B cell (primary cell): ENCODE data around the gene RPL13A. TPM values are rescaled to one million over a fixed set of nuclear protein-coding genes. Genes with fewer than 3 reads are reported as not detected.
A peak's percentile ranks its signal among the peaks of the same experiment; 100 is the strongest.

ENCODE experiments used
- ATAC-seq: fragments of 200-7000 bp; cut with Tn5 transposase; one replicate; pipeline ENCODE4 v1.10.0; 2021; ENCODE audit warnings: low read depth, mild to moderate bottlenecking, moderate number of reproducible peaks, moderate library complexity
- CTCF ChIA-PET: fragments of 350-600 bp; sonication (Branson Sonifier 250); formaldehyde crosslinking; loops from one replicate; lab custom pipeline; 2021; ENCODE audit warnings: antibody characterized with exemption, inconsistent platforms; lab: Charles Lee
- POLR2A ChIA-PET: fragments of 350-600 bp; sonication (Branson Sonifier 250); formaldehyde crosslinking; loops from one replicate; lab custom pipeline; 2021; ENCODE audit warnings: antibody characterized with exemption; lab: Charles Lee
- DNase-seq: peaks from one replicate; pipeline ENCODE4 v3.0.0; 2013
- H2AFZ ChIP-seq: 2 replicates; pipeline ENCODE4 v1.6.1; 2012; ENCODE audit warnings: mild to moderate bottlenecking, low read depth, low read length; ENCODE audit not compliant: insufficient read depth, poor library complexity, severe bottlenecking
- H3K27ac ChIP-seq, 2 donors: 1 replicate in 1 of 2; 2 replicates in 1 of 2; pipeline ENCODE4 v1.5.1; 2012 to 2013; ENCODE audit warnings: low read length in 2 of 2, mild to moderate bottlenecking in 2 of 2, moderate library complexity in 1 of 2
- H3K27me3 ChIP-seq, 4 experiments: fragments of 200-600 bp in 1 of 4; sonication (generic) in 1 of 4; replicated peaks in 1 of 4; 1 replicate in 2 of 4; 2 replicates in 2 of 4; pipeline versions ENCODE4 v1.6.1 to v1.7.0; 2013 to 2016; ENCODE audit warnings: low read length in 3 of 4, mild to moderate bottlenecking in 2 of 4, mixed read lengths in 1 of 4, moderate library complexity in 1 of 4; ENCODE audit not compliant: insufficient read depth in 4 of 4, control insufficient read depth in 3 of 4; ENCODE audit errors: control extremely low read depth in 1 of 4
- H3K36me3 ChIP-seq, 2 experiments: replicated peaks in 1 of 2; 1 replicate in 1 of 2; 2 replicates in 1 of 2; pipeline versions ENCODE4 v1.6.1 to v1.7.1; 2013; ENCODE audit warnings: low read length in 1 of 2; ENCODE audit not compliant: insufficient read depth in 2 of 2, control insufficient read depth in 1 of 2; ENCODE audit errors: control extremely low read depth in 1 of 2, extremely low read depth in 1 of 2
- H3K4me1 ChIP-seq, 2 donors: fragments of 200-600 bp in 1 of 2; sonication (generic) in 1 of 2; 1 replicate in 1 of 2; 2 replicates in 1 of 2; pipeline versions ENCODE4 v1.5.1 to v1.6.1; 2013 to 2017; ENCODE audit warnings: low read length in 2 of 2; ENCODE audit not compliant: control insufficient read depth in 2 of 2, insufficient read depth in 2 of 2
- H3K4me2 ChIP-seq: replicated peaks from 2 replicates; pipeline ENCODE3; 2012; ENCODE audit warnings: mild to moderate bottlenecking, low read depth, low read length; ENCODE audit not compliant: poor library complexity, severe bottlenecking
- H3K4me3 ChIP-seq, 5 experiments: fragments of 200-600 bp in 1 of 5; sonication (generic) in 1 of 5; 1 replicate in 3 of 5; 2 replicates in 2 of 5; pipeline versions ENCODE4 v1.5.1 to v1.7.0; 2011 to 2016; ENCODE audit warnings: low read length in 4 of 5, mild to moderate bottlenecking in 4 of 5, low read depth in 2 of 5, control low read depth in 1 of 5, moderate library complexity in 1 of 5; ENCODE audit not compliant: insufficient read depth in 1 of 5; ENCODE audit errors: control extremely low read depth in 1 of 5, extremely low read depth in 1 of 5
- H3K79me2 ChIP-seq: fragments of 200-600 bp; sonication (generic); one replicate; pipeline ENCODE4 v1.6.0; 2016; ENCODE audit warnings: low read length; ENCODE audit not compliant: control insufficient read depth, insufficient read depth
- H3K9ac ChIP-seq: fragments of 200-600 bp; sonication (generic); 2 replicates; pipeline ENCODE4 v1.6.1; 2017; ENCODE audit warnings: mild to moderate bottlenecking, low read length, moderate library complexity
- H3K9me3 ChIP-seq, 3 donors: one replicate each; pipeline versions ENCODE4 v1.6.1 to v1.7.1; 2013; ENCODE audit warnings: low read length in 2 of 3; ENCODE audit not compliant: control insufficient read depth in 2 of 3, insufficient read depth in 1 of 3; ENCODE audit errors: control extremely low read depth in 1 of 3
- H4K20me1 ChIP-seq: 2 replicates; pipeline ENCODE4 v1.6.0; 2012; ENCODE audit warnings: mild to moderate bottlenecking, low read length; ENCODE audit not compliant: insufficient read depth, control insufficient read depth, poor library complexity, severe bottlenecking
- H3K27ac Mint-ChIP-seq: one replicate; pipeline ENCODE4 v1.8.0; 2021; ENCODE audit warnings: mixed read lengths
- H3K27me3 Mint-ChIP-seq: one replicate; pipeline ENCODE4 v1.8.0; 2021; ENCODE audit warnings: mixed read lengths
- H3K4me1 Mint-ChIP-seq: one replicate; pipeline ENCODE4 v1.8.0; 2021; ENCODE audit warnings: mixed read lengths
- H3K4me3 Mint-ChIP-seq: one replicate; pipeline ENCODE4 v1.8.0; 2021; ENCODE audit warnings: mixed read lengths
- H3K9me3 Mint-ChIP-seq: one replicate; pipeline ENCODE4 v1.8.0; 2022; ENCODE audit warnings: mixed read lengths; ENCODE audit not compliant: insufficient read depth
- CTCF ChIP-seq: fragments of 200-600 bp; IDR thresholded peaks from one replicate; pipeline ENCODE4 v1.8.0; 2022; ENCODE audit warnings: antibody characterized with exemption, mild to moderate bottlenecking
- EZH2 ChIP-seq: IDR thresholded peaks from 2 replicates; pipeline ENCODE4 v1.6.1; 2012; ENCODE audit warnings: borderline replicate concordance, low read depth, mild to moderate bottlenecking, moderate library complexity, low read length; ENCODE audit not compliant: insufficient read depth, poor library complexity, severe bottlenecking
- WGBS: methylation state at CpG from one replicate; pipeline ENCODE4 v1.1.5; 2013; ENCODE audit warnings: missing lambda C conversion rate; ENCODE audit not compliant: insufficient coverage; 5-methylcytosine and 5-hydroxymethylcytosine counted together
- intact Hi-C: fragments of 100-400 bp; cut with micrococcal nuclease; formaldehyde crosslinking; loops from one replicate; pipeline ENCODE4 v1.10.0; 2022
- polyA plus RNA-seq: library from polyadenylated mRNA; depleted of rRNA; stranded (reverse); fragments of >200 nt; gene quantifications from 2 replicates; pipeline ENCODE4 v1.2.3, GENCODE V29; 2012
- total RNA-seq, 2 donors: library from RNA; stranded (reverse); fragments of 120-200 nt in 1 of 2; gene quantifications; 1 replicate in 1 of 2; 2 replicates in 1 of 2; pipeline versions ENCODE4 v1.2.3 to v1.2.4, GENCODE V29; 2013 to 2022

RPL13A gene
- total and polyA plus RNA-seq, 2 donors (not counting 1 experiment from before 2014, with no cell fraction given) = 5,457 to 6,298 TPM

DNA sequence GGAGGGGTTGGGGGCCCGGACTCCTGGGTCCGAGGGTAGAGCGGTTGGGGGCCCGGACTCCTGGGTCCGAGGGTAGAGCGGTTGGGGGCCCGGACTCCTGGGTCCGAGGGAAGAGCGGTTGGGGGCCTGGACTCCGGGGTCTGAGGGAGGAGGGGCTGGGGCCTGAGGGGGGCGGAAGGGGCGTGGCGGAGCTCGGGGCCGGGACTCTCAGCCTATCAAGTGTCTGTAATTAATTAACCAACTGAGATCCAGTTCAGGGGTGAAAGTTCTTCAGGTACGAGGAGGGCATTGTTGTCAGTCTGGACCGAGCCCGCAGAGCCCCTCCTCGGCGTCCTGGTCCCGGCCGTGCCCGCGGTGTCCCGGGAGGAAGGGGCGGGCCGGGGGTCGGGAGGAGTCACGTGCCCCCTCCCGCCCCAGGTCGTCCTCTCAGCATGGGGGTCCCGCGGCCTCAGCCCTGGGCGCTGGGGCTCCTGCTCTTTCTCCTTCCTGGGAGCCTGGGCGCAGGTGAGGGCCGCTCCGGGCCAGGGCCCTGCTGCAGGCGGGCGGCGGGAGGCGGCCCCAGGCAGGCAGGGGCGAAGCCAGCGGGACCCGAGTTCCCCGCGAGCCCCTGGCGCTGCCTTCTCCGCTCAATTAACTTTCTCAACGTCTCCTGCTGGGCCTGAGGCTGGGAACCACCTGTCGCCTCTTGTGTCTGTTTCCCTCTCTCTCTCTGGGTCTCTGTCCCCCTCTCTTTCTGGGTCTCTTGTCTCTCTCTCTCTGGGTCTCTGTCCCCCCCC lies 25.8 kb downstream of the RPL13A start:
- H3K9ac ChIP-seq = peak overlapping the region; percentile 84
- intact Hi-C loops = loop anchor here (2.0 kb wide), 1 partner anchor 14 kb away; no protein-coding TSS in a partner anchor
- peak overlapping the region; percentile 64 to 79 for H3K27ac ChIP-seq
- peak overlapping the region; percentile 96 for H3K4me2 ChIP-seq
- peak overlapping the region; percentile 44 to 84 (median 79) for H3K4me3 ChIP-seq
- Mint-ChIP-seq H3K27me3 (no peaks in the 10 kb centered on the region), H3K9me3 (no peaks in the 10 kb centered on the region), H3K4me1 (peaks cover 40% of the 10 kb centered on the region), H3K4me3 (peak overlapping the region; percentile 91), H3K27ac (peak overlapping the region; percentile 88)
- ATAC-seq (peak; percentile 73), DNase-seq (peak; percentile 64)
- no peaks in the 10 kb centered on the region for H3K9me3 ChIP-seq
- TF ChIP-seq CTCF (no peak), EZH2 (no peak)
- no peaks in the 10 kb centered on the region for H4K20me1 ChIP-seq
- no peaks in the 10 kb centered on the region for H3K36me3 ChIP-seq
- CTCF ChIA-PET = interaction anchor here (0.6 to 1.5 kb wide), 5 partner anchors 8 to 34 kb away, joined by 3 to 9 read pairs (median 4); no protein-coding TSS in a partner anchor
- no peaks in the 10 kb centered on the region for H3K27me3 ChIP-seq
- peak overlapping the region; percentile 95 for H2AFZ ChIP-seq
- POLR2A ChIA-PET = interaction anchor here (0.5 to 1.0 kb wide), 7 partner anchors 9 to 68 kb away, joined by 3 to 8 read pairs (median 3); partner anchors contain the start of genes NOSIP, PRRG2, RCN3 and RPS11
- H3K79me2 ChIP-seq = no peaks in the 10 kb centered on the region
- WGBS = under 1% methylated on average over 44 of the region's 50 CpGs
- H3K4me1 ChIP-seq = peaks cover 26 to 34% of the 10 kb centered on the region in 2 donors
